Liver (tissue), 3 donors: Measurements from ENCODE around the gene GOLGA5.
"Not testable (repeated sequence)": the region's sequence is repeated elsewhere in the genome, so short reads cannot be mapped to it uniquely, and the experiment has no call there.

ENCODE experiments used
- EGR1 ChIP-seq, 2 donors: IDR thresholded peaks; 2 replicates each; pipeline ENCODE4 v1.6.1; 2016 to 2018; ENCODE audit warnings: antibody characterized with exemption in 2 of 2, low read depth in 2 of 2
- FOXA1 ChIP-seq: IDR thresholded peaks from 2 replicates; pipeline ENCODE4 v1.6.1; 2016; ENCODE audit warnings: antibody characterized with exemption
- GABPA ChIP-seq, 2 donors: IDR thresholded peaks in 1 of 2; conservative IDR thresholded peaks in 1 of 2; 2 replicates each; pipeline ENCODE4 v1.6.1; 2016; ENCODE audit warnings: antibody characterized with exemption in 2 of 2, mild to moderate bottlenecking in 1 of 2, moderate library complexity in 1 of 2
- JUND ChIP-seq, 2 donors: IDR thresholded peaks; 2 replicates each; pipeline ENCODE4 v1.6.1; 2016; ENCODE audit warnings: antibody characterized with exemption in 2 of 2
- NR2F2 ChIP-seq: IDR thresholded peaks from 2 replicates; pipeline ENCODE4 v1.6.1; 2016; ENCODE audit warnings: antibody characterized with exemption
- RAD21 ChIP-seq, 2 donors: IDR thresholded peaks; 2 replicates each; pipeline ENCODE4 v1.6.1; 2016; ENCODE audit warnings: antibody characterized with exemption in 2 of 2, mild to moderate bottlenecking in 2 of 2
- RXRA ChIP-seq, 2 donors: IDR thresholded peaks; 2 replicates each; pipeline ENCODE4 v1.6.1; 2017 to 2018; ENCODE audit warnings: antibody characterized with exemption in 2 of 2, mild to moderate bottlenecking in 1 of 2
- SP1 ChIP-seq: IDR thresholded peaks from 2 replicates; pipeline ENCODE4 v1.6.1; 2018; ENCODE audit warnings: antibody characterized with exemption, mild to moderate bottlenecking
- TAF1 ChIP-seq: conservative IDR thresholded peaks from 2 replicates; pipeline ENCODE4 v1.6.1; 2016; ENCODE audit warnings: antibody characterized with exemption, mild to moderate bottlenecking
- YY1 ChIP-seq: IDR thresholded peaks from 2 replicates; pipeline ENCODE4 v1.6.1; 2016; ENCODE audit warnings: antibody characterized with exemption, mild to moderate bottlenecking
- TF ChIP-seq, protein P1 (sequence below): fragments of 150-350 bp; IDR thresholded peaks from 2 replicates; pipeline ENCODE4 v1.5.1; 2017; ENCODE audit warnings: improper control_type of control experiment, low read depth, low read length; ENCODE audit not compliant: missing input control
- TF ChIP-seq, protein P2 (sequence below): IDR thresholded peaks from 2 replicates; pipeline ENCODE4 v1.6.1; 2016; ENCODE audit warnings: antibody characterized with exemption, mild to moderate bottlenecking
- TF ChIP-seq, protein P3 (sequence below): IDR thresholded peaks from 2 replicates; pipeline ENCODE4 v1.6.1; 2016; ENCODE audit warnings: antibody characterized with exemption
- TF ChIP-seq, protein P4 (sequence below): IDR thresholded peaks from 2 replicates; pipeline ENCODE4 v1.6.1; 2016; ENCODE audit warnings: antibody characterized with exemption
- donor health status: healthy.
- donor health status: healthy.

DNA sequence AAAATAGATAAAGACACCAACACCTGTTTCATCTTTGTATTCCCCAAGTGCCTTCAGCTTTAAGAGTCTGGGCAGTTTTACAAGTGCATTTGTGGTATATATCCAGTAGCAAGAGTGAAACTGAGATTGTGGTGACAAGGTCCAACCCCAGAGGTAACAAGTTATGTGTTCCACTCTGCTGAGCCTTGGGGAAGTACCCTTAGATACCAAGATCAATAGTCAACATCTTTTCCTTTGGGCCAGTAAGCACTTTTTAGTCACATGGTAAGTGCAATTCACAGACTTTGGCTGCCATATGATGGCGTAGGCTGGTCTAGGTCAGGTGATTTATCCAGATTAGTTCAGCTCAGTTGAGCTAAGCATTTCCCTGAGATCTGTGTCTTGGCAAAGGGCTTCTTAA, 25.9 kb upstream of the GOLGA5 start:
- TF ChIP-seq, protein P1, sequence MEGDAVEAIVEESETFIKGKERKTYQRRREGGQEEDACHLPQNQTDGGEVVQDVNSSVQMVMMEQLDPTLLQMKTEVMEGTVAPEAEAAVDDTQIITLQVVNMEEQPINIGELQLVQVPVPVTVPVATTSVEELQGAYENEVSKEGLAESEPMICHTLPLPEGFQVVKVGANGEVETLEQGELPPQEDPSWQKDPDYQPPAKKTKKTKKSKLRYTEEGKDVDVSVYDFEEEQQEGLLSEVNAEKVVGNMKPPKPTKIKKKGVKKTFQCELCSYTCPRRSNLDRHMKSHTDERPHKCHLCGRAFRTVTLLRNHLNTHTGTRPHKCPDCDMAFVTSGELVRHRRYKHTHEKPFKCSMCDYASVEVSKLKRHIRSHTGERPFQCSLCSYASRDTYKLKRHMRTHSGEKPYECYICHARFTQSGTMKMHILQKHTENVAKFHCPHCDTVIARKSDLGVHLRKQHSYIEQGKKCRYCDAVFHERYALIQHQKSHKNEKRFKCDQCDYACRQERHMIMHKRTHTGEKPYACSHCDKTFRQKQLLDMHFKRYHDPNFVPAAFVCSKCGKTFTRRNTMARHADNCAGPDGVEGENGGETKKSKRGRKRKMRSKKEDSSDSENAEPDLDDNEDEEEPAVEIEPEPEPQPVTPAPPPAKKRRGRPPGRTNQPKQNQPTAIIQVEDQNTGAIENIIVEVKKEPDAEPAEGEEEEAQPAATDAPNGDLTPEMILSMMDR = not testable (repeated sequence)
- TF ChIP-seq SP1; RAD21 (IDR thresholded peaks at IDR 0.05); GABPA (IDR thresholded peaks at IDR 0.05 in 1 of 2, conservative IDR thresholded peaks at IDR 0.05 in 1 of 2); JUND (IDR thresholded peaks at IDR 0.05); TAF1; YY1; FOXA1; NR2F2; EGR1 (IDR thresholded peaks at IDR 0.05; ENCODE audit: low read depth in 2 of 2); RXRA (IDR thresholded peaks at IDR 0.05): not testable (repeated sequence)
- TF ChIP-seq, protein P2, sequence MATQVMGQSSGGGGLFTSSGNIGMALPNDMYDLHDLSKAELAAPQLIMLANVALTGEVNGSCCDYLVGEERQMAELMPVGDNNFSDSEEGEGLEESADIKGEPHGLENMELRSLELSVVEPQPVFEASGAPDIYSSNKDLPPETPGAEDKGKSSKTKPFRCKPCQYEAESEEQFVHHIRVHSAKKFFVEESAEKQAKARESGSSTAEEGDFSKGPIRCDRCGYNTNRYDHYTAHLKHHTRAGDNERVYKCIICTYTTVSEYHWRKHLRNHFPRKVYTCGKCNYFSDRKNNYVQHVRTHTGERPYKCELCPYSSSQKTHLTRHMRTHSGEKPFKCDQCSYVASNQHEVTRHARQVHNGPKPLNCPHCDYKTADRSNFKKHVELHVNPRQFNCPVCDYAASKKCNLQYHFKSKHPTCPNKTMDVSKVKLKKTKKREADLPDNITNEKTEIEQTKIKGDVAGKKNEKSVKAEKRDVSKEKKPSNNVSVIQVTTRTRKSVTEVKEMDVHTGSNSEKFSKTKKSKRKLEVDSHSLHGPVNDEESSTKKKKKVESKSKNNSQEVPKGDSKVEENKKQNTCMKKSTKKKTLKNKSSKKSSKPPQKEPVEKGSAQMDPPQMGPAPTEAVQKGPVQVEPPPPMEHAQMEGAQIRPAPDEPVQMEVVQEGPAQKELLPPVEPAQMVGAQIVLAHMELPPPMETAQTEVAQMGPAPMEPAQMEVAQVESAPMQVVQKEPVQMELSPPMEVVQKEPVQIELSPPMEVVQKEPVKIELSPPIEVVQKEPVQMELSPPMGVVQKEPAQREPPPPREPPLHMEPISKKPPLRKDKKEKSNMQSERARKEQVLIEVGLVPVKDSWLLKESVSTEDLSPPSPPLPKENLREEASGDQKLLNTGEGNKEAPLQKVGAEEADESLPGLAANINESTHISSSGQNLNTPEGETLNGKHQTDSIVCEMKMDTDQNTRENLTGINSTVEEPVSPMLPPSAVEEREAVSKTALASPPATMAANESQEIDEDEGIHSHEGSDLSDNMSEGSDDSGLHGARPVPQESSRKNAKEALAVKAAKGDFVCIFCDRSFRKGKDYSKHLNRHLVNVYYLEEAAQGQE = not testable (repeated sequence)
- TF ChIP-seq, protein P3, sequence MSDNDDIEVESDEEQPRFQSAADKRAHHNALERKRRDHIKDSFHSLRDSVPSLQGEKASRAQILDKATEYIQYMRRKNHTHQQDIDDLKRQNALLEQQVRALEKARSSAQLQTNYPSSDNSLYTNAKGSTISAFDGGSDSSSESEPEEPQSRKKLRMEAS = not testable (repeated sequence)
- TF ChIP-seq, protein P4, sequence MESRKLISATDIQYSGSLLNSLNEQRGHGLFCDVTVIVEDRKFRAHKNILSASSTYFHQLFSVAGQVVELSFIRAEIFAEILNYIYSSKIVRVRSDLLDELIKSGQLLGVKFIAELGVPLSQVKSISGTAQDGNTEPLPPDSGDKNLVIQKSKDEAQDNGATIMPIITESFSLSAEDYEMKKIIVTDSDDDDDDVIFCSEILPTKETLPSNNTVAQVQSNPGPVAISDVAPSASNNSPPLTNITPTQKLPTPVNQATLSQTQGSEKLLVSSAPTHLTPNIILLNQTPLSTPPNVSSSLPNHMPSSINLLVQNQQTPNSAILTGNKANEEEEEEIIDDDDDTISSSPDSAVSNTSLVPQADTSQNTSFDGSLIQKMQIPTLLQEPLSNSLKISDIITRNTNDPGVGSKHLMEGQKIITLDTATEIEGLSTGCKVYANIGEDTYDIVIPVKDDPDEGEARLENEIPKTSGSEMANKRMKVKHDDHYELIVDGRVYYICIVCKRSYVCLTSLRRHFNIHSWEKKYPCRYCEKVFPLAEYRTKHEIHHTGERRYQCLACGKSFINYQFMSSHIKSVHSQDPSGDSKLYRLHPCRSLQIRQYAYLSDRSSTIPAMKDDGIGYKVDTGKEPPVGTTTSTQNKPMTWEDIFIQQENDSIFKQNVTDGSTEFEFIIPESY = not testable (repeated sequence)
